ENCODE results near the gene FTSJ1. TPM values are rescaled to one million over a fixed set of nuclear protein-coding genes. Genes with fewer than 3 reads are reported as not detected.
"Not testable (repeated sequence)": the region's sequence is repeated elsewhere in the genome, so short reads cannot be mapped to it uniquely, and the experiment has no call there.

FTSJ1 gene
- total RNA-seq, 1 experiment from 2014 or later = 61.3 TPM

GRCh38 chrX:48516285-48516684 is 40.3 kb downstream of the FTSJ1 start:
- Histone ChIP-seq H3K4me3 (ENCODE audit: low read depth, low read length, poor library complexity, severe bottlenecking) (no peak overlapping the region), H3K36me3 (ENCODE audit: insufficient read depth, low read length, poor library complexity, severe bottlenecking) (no peaks in the 10 kb centered on the region), H3K27ac (ENCODE audit: low read depth, low read length, poor library complexity, severe bottlenecking) (no peak overlapping the region), H3K27me3 (replicated peaks; ENCODE audit: insufficient read depth, low read depth, low read length, poor library complexity) (no peaks in the 10 kb centered on the region), H3K4me1 (ENCODE audit: insufficient read depth, low read length, poor library complexity, severe bottlenecking) (no peaks in the 10 kb centered on the region), H3K9me3 (ENCODE audit: low read depth, low read length, poor library complexity, severe bottlenecking) (no peaks in the 10 kb centered on the region)
- ChIA-PET CTCF (no interaction called here), POLR2A (ENCODE audit: low non-redundant PET) (no interaction called here)
- no peak for DNase-seq (ENCODE audit: low spot score)
- intact Hi-C loops (cut with micrococcal nuclease; ENCODE audit: unreplicated experiment) = no loop called here
- no TSS peak for BruUV-seq (replicated peaks)
- TF ChIP-seq, protein P1, sequence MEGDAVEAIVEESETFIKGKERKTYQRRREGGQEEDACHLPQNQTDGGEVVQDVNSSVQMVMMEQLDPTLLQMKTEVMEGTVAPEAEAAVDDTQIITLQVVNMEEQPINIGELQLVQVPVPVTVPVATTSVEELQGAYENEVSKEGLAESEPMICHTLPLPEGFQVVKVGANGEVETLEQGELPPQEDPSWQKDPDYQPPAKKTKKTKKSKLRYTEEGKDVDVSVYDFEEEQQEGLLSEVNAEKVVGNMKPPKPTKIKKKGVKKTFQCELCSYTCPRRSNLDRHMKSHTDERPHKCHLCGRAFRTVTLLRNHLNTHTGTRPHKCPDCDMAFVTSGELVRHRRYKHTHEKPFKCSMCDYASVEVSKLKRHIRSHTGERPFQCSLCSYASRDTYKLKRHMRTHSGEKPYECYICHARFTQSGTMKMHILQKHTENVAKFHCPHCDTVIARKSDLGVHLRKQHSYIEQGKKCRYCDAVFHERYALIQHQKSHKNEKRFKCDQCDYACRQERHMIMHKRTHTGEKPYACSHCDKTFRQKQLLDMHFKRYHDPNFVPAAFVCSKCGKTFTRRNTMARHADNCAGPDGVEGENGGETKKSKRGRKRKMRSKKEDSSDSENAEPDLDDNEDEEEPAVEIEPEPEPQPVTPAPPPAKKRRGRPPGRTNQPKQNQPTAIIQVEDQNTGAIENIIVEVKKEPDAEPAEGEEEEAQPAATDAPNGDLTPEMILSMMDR (conservative IDR thresholded peaks at IDR 0.05; ENCODE audit: low read depth, low read length) = no peak
- TF ChIP-seq EZH2 (IDR thresholded peaks at IDR 0.05; ENCODE audit: borderline replicate concordance, low read depth, low read length, poor library complexity, severe bottlenecking) = no peak

DNA sequence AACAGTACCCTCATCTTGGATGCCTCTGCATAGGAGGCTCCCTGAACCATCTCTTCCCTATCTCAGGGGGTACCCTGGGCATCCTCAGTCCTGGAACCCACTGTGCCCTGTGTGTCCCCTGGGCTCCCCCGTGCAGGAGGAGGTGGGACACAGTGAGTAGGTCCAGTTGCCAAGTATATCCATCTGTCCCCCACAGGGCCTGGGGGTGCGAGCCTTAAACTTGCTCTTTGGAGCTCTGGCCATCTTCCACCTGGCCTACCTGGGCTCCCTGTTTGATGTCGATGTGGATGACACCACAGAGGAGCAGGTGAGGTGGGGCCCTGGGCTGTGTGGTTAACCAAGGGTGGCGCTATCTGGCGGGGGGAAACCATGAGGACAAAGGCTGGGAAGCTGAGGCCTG is 41.0 kb downstream of the FTSJ1 start:
- no peak overlapping the region for H3K27ac ChIP-seq (ENCODE audit: low read depth, low read length, poor library complexity, severe bottlenecking)
- no peak overlapping the region for H3K4me3 ChIP-seq (ENCODE audit: low read depth, low read length, poor library complexity, severe bottlenecking)
- POLR2A ChIA-PET (ENCODE audit: low non-redundant PET) = no interaction called here
- no peak for TF ChIP-seq EZH2 (IDR thresholded peaks at IDR 0.05; ENCODE audit: borderline replicate concordance, low read depth, low read length, poor library complexity, severe bottlenecking)
- TF ChIP-seq, protein P1 (conservative IDR thresholded peaks at IDR 0.05; ENCODE audit: low read depth, low read length) = no peak
- H3K27me3 ChIP-seq (replicated peaks; ENCODE audit: insufficient read depth, low read depth, low read length, poor library complexity) = no peaks in the 10 kb centered on the region
- BruUV-seq (replicated peaks) = no TSS peak
- DNase-seq (ENCODE audit: low spot score) = no peak
- no peaks in the 10 kb centered on the region for H3K4me1 ChIP-seq (ENCODE audit: insufficient read depth, low read length, poor library complexity, severe bottlenecking)
- no peaks in the 10 kb centered on the region for H3K36me3 ChIP-seq (ENCODE audit: insufficient read depth, low read length, poor library complexity, severe bottlenecking)
- CTCF ChIA-PET = no interaction called here
- no peaks in the 10 kb centered on the region for H3K9me3 ChIP-seq (ENCODE audit: low read depth, low read length, poor library complexity, severe bottlenecking)
- intact Hi-C loops (cut with micrococcal nuclease; ENCODE audit: unreplicated experiment) = no loop called here

DNA sequence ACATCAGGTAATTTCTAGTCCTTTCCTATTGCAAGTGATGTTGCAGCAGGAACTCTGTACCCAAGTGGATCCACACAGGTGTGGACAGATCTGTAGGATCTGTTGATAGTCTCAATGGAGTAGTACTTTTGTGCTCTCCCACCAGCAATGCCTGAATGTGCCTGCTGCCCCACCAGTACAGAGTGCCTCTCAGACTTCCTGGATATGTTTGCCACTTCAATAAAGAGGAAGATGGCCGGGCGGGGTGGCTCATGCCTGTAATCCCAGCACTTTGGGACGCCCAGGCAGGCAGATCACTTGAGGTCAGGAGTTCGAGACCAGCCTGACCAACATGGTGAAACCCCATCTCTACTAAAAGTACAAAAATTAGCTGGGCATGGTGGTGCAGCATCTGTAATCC is 43.5 kb downstream of the FTSJ1 start:
- CTCF ChIA-PET = not testable (repeated sequence)

GRCh38 chrX:48520455-48520854 is 44.5 kb downstream of the FTSJ1 start:
- Histone ChIP-seq H3K27ac (ENCODE audit: low read depth, low read length, poor library complexity, severe bottlenecking) (no peak overlapping the region), H3K36me3 (ENCODE audit: insufficient read depth, low read length, poor library complexity, severe bottlenecking) (peaks cover 10% of the 10 kb centered on the region), H3K9me3 (ENCODE audit: low read depth, low read length, poor library complexity, severe bottlenecking) (no peaks in the 10 kb centered on the region), H3K4me3 (ENCODE audit: low read depth, low read length, poor library complexity, severe bottlenecking) (no peak overlapping the region), H3K4me1 (ENCODE audit: insufficient read depth, low read length, poor library complexity, severe bottlenecking) (no peaks in the 10 kb centered on the region), H3K27me3 (replicated peaks; ENCODE audit: insufficient read depth, low read depth, low read length, poor library complexity) (no peaks in the 10 kb centered on the region)
- no TSS peak for BruUV-seq (replicated peaks)
- intact Hi-C loops (cut with micrococcal nuclease; ENCODE audit: unreplicated experiment) = no loop called here
- ChIA-PET POLR2A (ENCODE audit: low non-redundant PET) (no interaction called here), CTCF (no interaction called here)
- DNase-seq (ENCODE audit: low spot score) = no peak
- TF ChIP-seq, protein P1 (conservative IDR thresholded peaks at IDR 0.05; ENCODE audit: low read depth, low read length) = no peak
- no peak for TF ChIP-seq EZH2 (IDR thresholded peaks at IDR 0.05; ENCODE audit: borderline replicate concordance, low read depth, low read length, poor library complexity, severe bottlenecking)

More for the DNA sequence above, 43.5 kb downstream of the FTSJ1 start:
- H3K36me3 ChIP-seq (ENCODE audit: insufficient read depth, low read length, poor library complexity, severe bottlenecking); H3K27ac ChIP-seq (ENCODE audit: low read depth, low read length, poor library complexity, severe bottlenecking); H3K4me1 ChIP-seq (ENCODE audit: insufficient read depth, low read length, poor library complexity, severe bottlenecking); H3K9me3 ChIP-seq (ENCODE audit: low read depth, low read length, poor library complexity, severe bottlenecking); BruUV-seq (replicated peaks); intact Hi-C loops (cut with micrococcal nuclease; ENCODE audit: unreplicated experiment); DNase-seq (ENCODE audit: low spot score); H3K4me3 ChIP-seq (ENCODE audit: low read depth, low read length, poor library complexity, severe bottlenecking); POLR2A ChIA-PET (ENCODE audit: low non-redundant PET); H3K27me3 ChIP-seq (replicated peaks; ENCODE audit: insufficient read depth, low read depth, low read length, poor library complexity): not testable (repeated sequence)

Measured in A673 (cell line).